Panc1 (cell line): Measurements from ENCODE around the gene GPSM1. TPM values are rescaled to one million over a fixed set of nuclear protein-coding genes. Genes with fewer than 3 reads are reported as not detected.

Experiments
- ATAC-seq: fragments of 200-7000 bp; cut with Tn5 transposase; 2 replicates; pipeline ENCODE4 v1.9.1; 2020; ENCODE audit warnings: mild to moderate bottlenecking, moderate library complexity
- BruUV-seq: library from RNA; stranded (reverse); fragments of 400-500 nt; replicated peaks from 2 replicates; lab custom pipeline; 2021; lab: Mats Ljungman, UMichigan
- CTCF ChIA-PET: fragments of 300-600 bp; sonication (Branson Sonifier 250); formaldehyde crosslinking; loops from one replicate; lab custom pipeline; 2022; ENCODE audit warnings: antibody characterized with exemption; lab: Charles Lee
- POLR2A ChIA-PET: fragments of 300-600 bp; sonication (Branson Sonifier 250); formaldehyde crosslinking; loops from one replicate; lab custom pipeline; 2022; ENCODE audit warnings: antibody characterized with exemption; lab: Charles Lee
- DNase-seq: peaks from one replicate; pipeline ENCODE4 v3.0.0-alpha.2; 2010; ENCODE audit warnings: low read depth, low spot score
- H3K27ac ChIP-seq: 2 replicates; pipeline ENCODE4 v1.5.1; 2011; ENCODE audit warnings: mild to moderate bottlenecking, low read length, inconsistent platforms
- H3K27me3 ChIP-seq: fragments of 200-500 bp; sonication (Bioruptor generic); 2 replicates; pipeline ENCODE4 v1.6.0; 2014; ENCODE audit warnings: low read length, inconsistent platforms; ENCODE audit not compliant: control insufficient read depth, insufficient read depth
- H3K36me3 ChIP-seq: fragments of 200-500 bp; sonication (Bioruptor generic); 2 replicates; pipeline ENCODE4 v1.5.1; 2014; ENCODE audit warnings: inconsistent platforms, mild to moderate bottlenecking, low read length, moderate library complexity; ENCODE audit not compliant: control insufficient read depth, insufficient read depth
- H3K4me1 ChIP-seq: 2 replicates; pipeline ENCODE4 v1.5.1; 2011; ENCODE audit warnings: inconsistent platforms, mild to moderate bottlenecking, low read length, moderate library complexity; ENCODE audit not compliant: control insufficient read depth, insufficient read depth
- H3K4me3 ChIP-seq, 2 experiments: 2 replicates each; pipeline ENCODE4 v1.5.1; 2011 to 2012; ENCODE audit warnings: low read depth in 2 of 2, low read length in 2 of 2, mild to moderate bottlenecking in 2 of 2, inconsistent platforms in 1 of 2, moderate library complexity in 1 of 2
- H3K9me3 ChIP-seq: fragments of 200-500 bp; sonication (Bioruptor generic); 2 replicates; pipeline ENCODE4 v1.5.1; 2014; ENCODE audit warnings: low read depth, mild to moderate bottlenecking, inconsistent platforms, low read length, moderate library complexity; ENCODE audit not compliant: control insufficient read depth, insufficient read depth
- POLR2AphosphoS5 ChIP-seq: IDR thresholded peaks from 2 replicates; pipeline ENCODE4 v1.6.1; 2012; ENCODE audit warnings: mild to moderate bottlenecking, low read depth, low read length, moderate library complexity
- SIN3A ChIP-seq: IDR thresholded peaks from 2 replicates; pipeline ENCODE4 v1.6.1; 2012; ENCODE audit warnings: low read depth, mild to moderate bottlenecking, low read length, moderate library complexity, borderline replicate concordance; ENCODE audit not compliant: insufficient read depth
- TCF7L2 ChIP-seq: IDR thresholded peaks from 2 replicates; pipeline ENCODE4 v1.6.1; 2011; ENCODE audit warnings: mild to moderate bottlenecking, low read depth, low read length, inconsistent platforms
- in situ Hi-C: cut with HindIII; loops from 2 replicates; pipeline ENCODE4 v1.10.0; 2016; ENCODE audit warnings: low sequenced_read_pairs, low pct_unique_long_range_greater_than_20kb
- intact Hi-C: fragments of 100-400 bp; cut with micrococcal nuclease; formaldehyde crosslinking; loops from one replicate; pipeline ENCODE4 v1.10.0; 2022; ENCODE audit not compliant: unreplicated experiment
- total RNA-seq: library from RNA; stranded (reverse); gene quantifications from one replicate; pipeline ENCODE4 v1.2.1, GENCODE V29; 2021; ENCODE audit not compliant: unreplicated experiment
- TF ChIP-seq, protein P1 (sequence below), 2 experiments: IDR thresholded peaks; 2 replicates each; pipeline ENCODE4 v1.6.1; 2011 to 2012; ENCODE audit warnings: low read depth in 2 of 2, control low read depth in 1 of 2, low read length in 1 of 2, mild to moderate bottlenecking in 1 of 2, moderate library complexity in 1 of 2; ENCODE audit not compliant: insufficient read depth in 1 of 2
- TF ChIP-seq, protein P2 (sequence below): fragments of 450-650 bp; IDR thresholded peaks from 2 replicates; pipeline ENCODE4 v1.5.1; 2017; ENCODE audit warnings: mild to moderate bottlenecking

The GPSM1 gene
- total RNA-seq, 1 experiment from 2014 or later = 14.2 TPM

DNA sequence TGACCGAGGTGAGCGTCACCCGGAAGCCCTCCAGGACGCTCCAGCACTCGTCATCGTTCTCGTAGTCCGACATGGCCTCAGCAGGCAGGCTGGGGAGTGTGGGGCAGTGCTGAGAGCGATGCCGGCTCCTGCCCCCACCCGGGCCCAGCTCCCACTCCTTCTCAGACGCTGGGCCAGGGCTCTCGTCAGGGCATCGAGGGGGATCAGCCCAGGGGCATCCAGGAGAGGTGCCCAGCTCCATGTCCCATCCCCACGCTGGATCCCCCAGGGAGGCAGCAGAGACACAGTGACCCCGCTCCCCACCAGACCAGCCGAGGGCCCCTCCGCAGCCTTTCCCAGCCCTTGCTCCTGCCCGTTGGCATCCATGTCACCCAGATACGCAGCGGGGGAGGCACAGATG lies 44.7 kb downstream of the GPSM1 start:
- ATAC-seq (no peak), DNase-seq (no peak)
- TF ChIP-seq POLR2AphosphoS5 (no peak), SIN3A (no peak), TCF7L2 (no peak)
- TF ChIP-seq, protein P1, sequence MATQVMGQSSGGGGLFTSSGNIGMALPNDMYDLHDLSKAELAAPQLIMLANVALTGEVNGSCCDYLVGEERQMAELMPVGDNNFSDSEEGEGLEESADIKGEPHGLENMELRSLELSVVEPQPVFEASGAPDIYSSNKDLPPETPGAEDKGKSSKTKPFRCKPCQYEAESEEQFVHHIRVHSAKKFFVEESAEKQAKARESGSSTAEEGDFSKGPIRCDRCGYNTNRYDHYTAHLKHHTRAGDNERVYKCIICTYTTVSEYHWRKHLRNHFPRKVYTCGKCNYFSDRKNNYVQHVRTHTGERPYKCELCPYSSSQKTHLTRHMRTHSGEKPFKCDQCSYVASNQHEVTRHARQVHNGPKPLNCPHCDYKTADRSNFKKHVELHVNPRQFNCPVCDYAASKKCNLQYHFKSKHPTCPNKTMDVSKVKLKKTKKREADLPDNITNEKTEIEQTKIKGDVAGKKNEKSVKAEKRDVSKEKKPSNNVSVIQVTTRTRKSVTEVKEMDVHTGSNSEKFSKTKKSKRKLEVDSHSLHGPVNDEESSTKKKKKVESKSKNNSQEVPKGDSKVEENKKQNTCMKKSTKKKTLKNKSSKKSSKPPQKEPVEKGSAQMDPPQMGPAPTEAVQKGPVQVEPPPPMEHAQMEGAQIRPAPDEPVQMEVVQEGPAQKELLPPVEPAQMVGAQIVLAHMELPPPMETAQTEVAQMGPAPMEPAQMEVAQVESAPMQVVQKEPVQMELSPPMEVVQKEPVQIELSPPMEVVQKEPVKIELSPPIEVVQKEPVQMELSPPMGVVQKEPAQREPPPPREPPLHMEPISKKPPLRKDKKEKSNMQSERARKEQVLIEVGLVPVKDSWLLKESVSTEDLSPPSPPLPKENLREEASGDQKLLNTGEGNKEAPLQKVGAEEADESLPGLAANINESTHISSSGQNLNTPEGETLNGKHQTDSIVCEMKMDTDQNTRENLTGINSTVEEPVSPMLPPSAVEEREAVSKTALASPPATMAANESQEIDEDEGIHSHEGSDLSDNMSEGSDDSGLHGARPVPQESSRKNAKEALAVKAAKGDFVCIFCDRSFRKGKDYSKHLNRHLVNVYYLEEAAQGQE (IDR thresholded peaks at IDR 0.05; ENCODE audit: insufficient read depth in 1 of 2, low read depth in 2 of 2, low read length in 1 of 2) = no peak
- TF ChIP-seq, protein P2, sequence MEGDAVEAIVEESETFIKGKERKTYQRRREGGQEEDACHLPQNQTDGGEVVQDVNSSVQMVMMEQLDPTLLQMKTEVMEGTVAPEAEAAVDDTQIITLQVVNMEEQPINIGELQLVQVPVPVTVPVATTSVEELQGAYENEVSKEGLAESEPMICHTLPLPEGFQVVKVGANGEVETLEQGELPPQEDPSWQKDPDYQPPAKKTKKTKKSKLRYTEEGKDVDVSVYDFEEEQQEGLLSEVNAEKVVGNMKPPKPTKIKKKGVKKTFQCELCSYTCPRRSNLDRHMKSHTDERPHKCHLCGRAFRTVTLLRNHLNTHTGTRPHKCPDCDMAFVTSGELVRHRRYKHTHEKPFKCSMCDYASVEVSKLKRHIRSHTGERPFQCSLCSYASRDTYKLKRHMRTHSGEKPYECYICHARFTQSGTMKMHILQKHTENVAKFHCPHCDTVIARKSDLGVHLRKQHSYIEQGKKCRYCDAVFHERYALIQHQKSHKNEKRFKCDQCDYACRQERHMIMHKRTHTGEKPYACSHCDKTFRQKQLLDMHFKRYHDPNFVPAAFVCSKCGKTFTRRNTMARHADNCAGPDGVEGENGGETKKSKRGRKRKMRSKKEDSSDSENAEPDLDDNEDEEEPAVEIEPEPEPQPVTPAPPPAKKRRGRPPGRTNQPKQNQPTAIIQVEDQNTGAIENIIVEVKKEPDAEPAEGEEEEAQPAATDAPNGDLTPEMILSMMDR = no peak
- no peaks in the 10 kb centered on the region for H3K9me3 ChIP-seq
- no peaks in the 10 kb centered on the region for H3K27me3 ChIP-seq
- intact Hi-C loops (no loop called here), in situ Hi-C loops (no loop called here)
- no peak overlapping the region for H3K4me3 ChIP-seq
- no peaks in the 10 kb centered on the region for H3K36me3 ChIP-seq
- ChIA-PET CTCF (no interaction called here), POLR2A (no interaction called here)
- no peaks in the 10 kb centered on the region for H3K4me1 ChIP-seq
- BruUV-seq = no TSS peak
- no peak overlapping the region for H3K27ac ChIP-seq

DNA sequence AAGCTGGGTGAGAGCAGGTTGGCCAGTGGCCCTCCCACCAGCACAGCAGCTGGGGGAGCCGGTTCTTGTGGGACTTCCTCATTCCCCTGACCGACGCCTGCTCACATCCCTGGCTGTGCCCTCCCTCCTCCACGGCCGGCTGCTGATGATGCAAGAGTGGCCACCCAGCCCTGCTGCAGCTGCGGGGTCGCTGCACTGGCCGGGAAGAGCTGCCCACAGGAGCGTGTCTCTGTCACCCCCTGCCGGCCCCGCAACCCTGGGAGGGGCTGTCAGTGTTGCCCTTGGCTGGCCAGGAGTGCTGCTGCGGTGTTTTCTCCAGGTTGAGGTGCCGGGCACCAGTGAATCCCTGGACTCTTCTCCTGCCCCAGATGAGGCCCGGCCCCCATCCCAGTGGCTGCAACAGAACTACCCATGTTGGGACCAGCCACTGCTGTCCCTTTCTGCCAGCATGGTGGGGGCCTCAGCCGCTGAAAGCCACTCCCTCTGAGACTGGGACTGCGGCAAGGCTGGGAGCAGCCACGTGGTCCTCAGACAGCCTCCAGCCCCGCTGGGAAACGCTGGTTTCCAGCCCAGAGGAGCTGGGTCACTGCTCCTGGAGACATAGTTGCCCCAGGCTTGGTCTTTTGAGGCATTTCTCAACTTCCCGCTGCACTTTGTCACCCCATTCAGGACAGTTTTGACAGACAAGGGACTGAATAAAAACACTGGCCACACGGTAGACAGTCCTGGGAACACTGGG lies 45.4 kb downstream of the GPSM1 start:
- peak; percentile 14; the same call in 1 of the 2 replicates for ATAC-seq

More for the DNA sequence above, 45.4 kb downstream of the GPSM1 start:
- in situ Hi-C loops (no loop called here), intact Hi-C loops (no loop called here)
- no TSS peak for BruUV-seq
- Histone ChIP-seq H3K4me1 (no peaks in the 10 kb centered on the region), H3K27me3 (no peaks in the 10 kb centered on the region), H3K36me3 (no peaks in the 10 kb centered on the region), H3K4me3 (no peak overlapping the region), H3K9me3 (no peaks in the 10 kb centered on the region), H3K27ac (no peak overlapping the region)
- TF ChIP-seq, protein P1 (IDR thresholded peaks at IDR 0.05; ENCODE audit: insufficient read depth in 1 of 2, low read depth in 2 of 2, low read length in 1 of 2) = no peak
- no peak for TF ChIP-seq POLR2AphosphoS5
- no peak for TF ChIP-seq SIN3A
- TF ChIP-seq, protein P2 = no peak; the same call in 1 of the 2 replicates
- TF ChIP-seq TCF7L2 = no peak
- ChIA-PET CTCF (no interaction called here), POLR2A (no interaction called here)
- DNase-seq = no peak
